ENCODE results near the gene TNRC18.

Gene TNRC18

GRCh38 chr7:5429857-5430611, 6.4 kb upstream of the TNRC18 start:
- ChIA-PET CTCF (interaction anchor here (0.6 kb wide), 2 partner anchors 20 to 239 kb away, joined by 3 read pairs; no protein-coding TSS in a partner anchor), POLR2A (ENCODE audit: low non-redundant PET) (interaction anchor here (0.6 to 1.0 kb wide), 3 partner anchors 18 to 207 kb away, joined by 4 to 5 read pairs (median 4); no protein-coding TSS in a partner anchor)
- TF ChIP-seq CTCF (conservative IDR thresholded peaks at IDR 0.05; ENCODE audit: low read depth): no peak
- peak overlapping the region; percentile 100 for H3K27ac ChIP-seq
- DNase-seq (ENCODE audit: low spot score): peak; percentile 66

GRCh38 chr7:5429253-5429856, 5.7 kb upstream of the TNRC18 start:
- ChIA-PET POLR2A (ENCODE audit: low non-redundant PET) (interaction anchor here (1.0 kb wide), 1 partner anchor 19 kb away, joined by 5 read pairs; no protein-coding TSS in a partner anchor), CTCF (interaction anchor here (0.6 kb wide), 2 partner anchors 99 to 238 kb away, joined by 3 to 4 read pairs; no protein-coding TSS in a partner anchor)
- H3K27ac ChIP-seq: peak overlapping the region; percentile 100

GRCh38 chr7:5428478-5429252, 5.0 kb upstream of the TNRC18 start:
- POLR2A ChIA-PET (ENCODE audit: low non-redundant PET): no interaction called here
- peak overlapping the region; percentile 100 for H3K27ac ChIP-seq
- peak; percentile 39 for DNase-seq (ENCODE audit: low spot score)
- TF ChIP-seq CTCF (conservative IDR thresholded peaks at IDR 0.05; ENCODE audit: low read depth): no peak
- CTCF ChIA-PET: interaction anchor here (0.6 kb wide), 2 partner anchors 36 to 98 kb away, joined by 3 to 4 read pairs; no protein-coding TSS in a partner anchor

More at GRCh38 chr7:5429253-5429856, 5.7 kb upstream of the TNRC18 start:
- DNase-seq (ENCODE audit: low spot score): peak; percentile 66
- TF ChIP-seq CTCF (conservative IDR thresholded peaks at IDR 0.05; ENCODE audit: low read depth): no peak

GRCh38 chr7:5426226-5426475, 2.5 kb upstream of the TNRC18 start:
- TF ChIP-seq CTCF (conservative IDR thresholded peaks at IDR 0.05; ENCODE audit: low read depth): no peak
- DNase-seq (ENCODE audit: low spot score): no peak
- peak overlapping the region; percentile 100 for H3K27ac ChIP-seq
- ChIA-PET POLR2A (ENCODE audit: low non-redundant PET) (interaction anchor here (0.6 to 0.9 kb wide), 2 partner anchors 29 to 138 kb away, joined by 3 read pairs; no protein-coding TSS in a partner anchor), CTCF (interaction anchor here (0.8 kb wide), 1 partner anchor 61 kb away, joined by 3 read pairs; no protein-coding TSS in a partner anchor)

GRCh38 chr7:5425507-5426225, 2.0 kb upstream of the TNRC18 start:
- ChIA-PET CTCF (interaction anchor here (0.8 to 1.3 kb wide), 2 partner anchors 29 to 60 kb away, joined by 3 to 7 read pairs; no protein-coding TSS in a partner anchor), POLR2A (ENCODE audit: low non-redundant PET) (interaction anchor here (0.6 to 1.9 kb wide), 3 partner anchors 29 to 138 kb away, joined by 3 to 15 read pairs (median 3); no protein-coding TSS in a partner anchor)
- H3K27ac ChIP-seq: peak overlapping the region; percentile 100

More at GRCh38 chr7:5425507-5426225, 2.0 kb upstream of the TNRC18 start:
- DNase-seq (ENCODE audit: low spot score): peak; percentile 51
- TF ChIP-seq CTCF (conservative IDR thresholded peaks at IDR 0.05; ENCODE audit: low read depth): no peak
